Esophagus mucosa (tissue), 1 donor: ENCODE measurements around the gene UBTD1. TPM values are rescaled to one million over a fixed set of nuclear protein-coding genes. Genes with fewer than 3 reads are reported as not detected.

Source experiments
- ATAC-seq: fragments of 200-7000 bp; cut with Tn5 transposase; one replicate; pipeline ENCODE4 v1.9.1; 2020
- total RNA-seq: library from RNA; stranded (reverse); gene quantifications from one replicate; pipeline ENCODE4 v1.2.4, GENCODE V29; 2023
- donor health status: DM: yes; HTN: yes; CAD: no.

The UBTD1 gene
- total RNA-seq, 1 donor from 2014 or later, result 5.1 TPM

- ATAC-seq, result no peak
These were observed 88.5 kb downstream of the UBTD1 start for GRCh38 chr10:97587183-97587582.

DNA sequence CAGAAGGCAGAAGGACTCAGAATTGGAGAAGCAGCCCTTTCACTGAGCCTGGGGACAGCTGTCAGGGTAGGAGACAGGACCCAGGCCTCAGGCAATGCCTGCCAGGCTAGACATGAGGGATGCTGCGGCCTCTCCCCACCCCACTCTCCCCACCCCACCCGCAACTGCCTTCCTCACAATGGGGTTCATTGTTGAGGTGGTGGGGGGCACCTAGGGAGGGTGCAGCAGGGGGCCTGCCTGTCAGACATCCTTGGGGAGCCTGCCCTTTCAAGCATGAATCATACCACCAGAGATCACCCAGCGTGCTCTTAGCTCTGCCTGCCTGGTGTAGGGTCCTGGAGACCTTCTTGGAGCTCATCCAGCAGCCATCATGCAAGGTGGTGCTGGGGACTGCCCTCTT lies 90.8 kb downstream of the UBTD1 start, which contains the start of gene C10orf62:
Gene C10orf62, plus strand, starts transcription at position 243 of the 400 bp plus-strand sequence. CDS start 177 bp downstream, outside the sequence.
- peak; percentile 13 for ATAC-seq

DNA sequence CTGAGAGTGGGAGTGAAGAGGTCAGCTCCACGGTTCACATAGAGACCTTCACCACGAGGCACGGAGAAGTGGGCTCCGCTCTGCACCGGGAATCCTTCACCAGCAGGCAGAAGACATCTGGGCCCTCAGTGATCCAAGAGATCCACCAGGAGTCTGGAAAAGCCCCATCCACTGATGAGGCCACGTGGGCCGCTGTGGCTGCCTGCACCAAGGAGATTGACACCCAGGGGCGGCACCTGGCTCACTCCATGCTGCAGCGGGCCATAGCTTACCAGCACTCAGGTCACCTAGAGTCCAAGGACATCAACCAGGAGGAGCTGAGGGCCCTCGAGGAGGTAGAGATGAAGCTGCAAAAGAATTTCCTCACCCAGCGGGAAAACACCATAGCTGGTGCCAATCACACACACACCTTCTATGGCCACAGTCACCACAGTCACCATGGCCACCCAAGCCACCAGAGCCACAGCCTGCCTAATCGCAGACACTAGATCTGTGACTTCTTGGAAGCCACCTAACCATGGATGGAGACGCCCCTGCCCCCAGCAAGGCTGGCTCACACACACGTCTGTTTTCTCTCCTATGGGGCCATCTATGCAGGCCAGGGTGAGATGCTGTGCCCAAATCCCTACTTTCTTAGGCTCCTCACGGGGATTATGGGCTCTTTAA lies 91.5 kb downstream of the UBTD1 start:
- no peak for ATAC-seq

DNA sequence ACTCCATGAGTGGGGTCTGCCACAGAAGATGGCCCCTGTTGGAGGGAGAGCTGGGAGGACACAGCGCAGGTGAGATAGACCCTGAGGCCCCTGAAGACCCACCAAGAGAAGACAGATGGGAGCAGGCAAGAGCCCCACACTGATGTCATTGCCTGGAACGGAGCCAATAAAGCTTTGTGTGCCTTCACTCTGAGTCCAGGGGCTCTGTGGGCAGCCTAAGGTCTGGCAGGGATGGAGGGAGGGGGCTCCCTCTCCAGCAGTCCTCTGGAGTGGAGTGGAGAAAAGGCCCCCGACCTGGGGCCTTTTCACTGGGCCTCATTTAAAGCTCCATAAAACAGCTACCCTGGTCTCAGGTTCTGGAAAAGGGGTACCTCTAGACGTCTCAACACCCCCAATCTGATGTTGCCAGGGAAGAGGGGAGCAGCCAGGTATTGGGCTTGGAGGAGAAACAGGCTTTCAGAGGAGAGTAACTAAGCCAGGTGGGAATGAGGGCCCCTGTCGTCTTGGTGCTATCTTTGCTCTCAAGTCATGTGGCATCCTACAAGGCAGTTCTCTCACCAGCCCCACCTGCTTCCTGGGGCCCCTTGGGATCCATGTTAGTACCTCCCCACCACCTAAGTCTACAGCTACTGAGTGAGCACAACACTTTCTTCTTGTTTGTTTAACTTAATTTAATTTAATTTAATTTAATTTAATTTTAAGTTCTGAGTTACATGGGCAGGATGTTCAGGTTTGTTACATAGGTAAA lies 92.2 kb downstream of the UBTD1 start:
- no peak for ATAC-seq

DNA sequence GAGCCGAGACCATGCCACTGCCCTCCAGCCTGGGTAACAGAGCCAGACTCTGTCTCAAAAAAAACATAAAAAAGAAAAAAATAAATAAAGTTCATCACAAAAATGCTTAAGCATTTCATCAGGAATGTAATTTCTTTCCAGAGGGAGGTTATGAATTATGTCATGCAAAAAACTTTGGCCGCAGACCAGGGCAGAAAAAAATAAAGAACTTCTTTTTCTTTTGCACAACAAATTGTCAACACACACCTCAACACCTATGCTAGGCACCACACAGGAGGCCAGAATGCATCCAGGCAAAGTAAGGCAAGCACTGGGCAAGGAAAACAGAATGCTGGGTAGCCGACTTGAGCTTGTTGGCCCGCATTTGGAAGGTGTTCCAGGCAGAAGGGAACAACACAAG lies 94.7 kb downstream of the UBTD1 start:
- no peak for ATAC-seq

DNA sequence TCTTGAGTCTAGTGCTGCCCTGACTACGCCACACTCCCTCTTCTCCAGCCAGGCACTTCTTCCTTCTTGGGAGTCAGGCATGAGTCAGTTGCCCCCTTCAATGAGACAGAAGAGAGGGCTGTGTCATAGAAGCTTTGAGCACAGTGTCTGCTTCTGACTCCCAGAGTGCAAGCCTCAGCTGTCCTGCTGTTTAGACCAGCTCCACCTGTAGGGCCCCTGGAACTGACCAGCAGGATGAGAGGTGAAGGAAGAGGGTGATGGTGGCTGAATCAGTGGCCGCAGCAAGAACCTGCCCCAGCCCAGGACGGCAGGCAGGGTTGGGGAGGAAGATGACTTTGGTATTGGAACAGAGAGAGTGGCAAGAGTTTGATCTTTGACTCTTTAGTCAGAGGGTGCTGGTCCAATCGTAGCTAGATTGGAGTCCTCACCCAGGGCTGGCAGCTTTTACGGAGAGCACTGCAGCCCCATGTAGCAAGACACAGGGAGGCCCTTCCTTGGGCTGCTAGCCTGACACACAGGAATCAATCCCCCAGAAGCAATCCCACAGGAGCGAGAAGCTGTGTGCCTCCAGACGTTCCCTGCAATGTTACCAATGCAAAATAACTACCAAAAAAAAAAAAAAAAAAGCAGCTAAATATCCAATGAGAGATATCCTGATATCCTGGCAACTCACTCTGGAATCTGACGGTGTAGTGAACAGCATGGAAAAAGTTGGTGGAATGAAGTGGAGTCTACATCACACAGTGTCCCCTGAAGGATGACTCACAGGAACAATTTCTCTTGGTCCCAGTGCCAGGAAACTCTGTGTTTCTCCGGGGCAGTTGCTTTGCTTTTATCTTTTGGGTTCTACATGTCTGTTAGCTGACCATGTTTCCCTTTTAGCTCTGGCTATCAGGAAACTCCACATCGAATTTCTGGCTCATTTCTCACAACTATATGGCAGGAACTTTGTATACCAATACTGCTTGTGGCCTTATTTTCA lies 97.7 kb downstream of the UBTD1 start:
- ATAC-seq, result peak; percentile 62

GRCh38 chr10:97597778-97598177 lies 99.1 kb downstream of the UBTD1 start:
- ATAC-seq, result no peak

DNA sequence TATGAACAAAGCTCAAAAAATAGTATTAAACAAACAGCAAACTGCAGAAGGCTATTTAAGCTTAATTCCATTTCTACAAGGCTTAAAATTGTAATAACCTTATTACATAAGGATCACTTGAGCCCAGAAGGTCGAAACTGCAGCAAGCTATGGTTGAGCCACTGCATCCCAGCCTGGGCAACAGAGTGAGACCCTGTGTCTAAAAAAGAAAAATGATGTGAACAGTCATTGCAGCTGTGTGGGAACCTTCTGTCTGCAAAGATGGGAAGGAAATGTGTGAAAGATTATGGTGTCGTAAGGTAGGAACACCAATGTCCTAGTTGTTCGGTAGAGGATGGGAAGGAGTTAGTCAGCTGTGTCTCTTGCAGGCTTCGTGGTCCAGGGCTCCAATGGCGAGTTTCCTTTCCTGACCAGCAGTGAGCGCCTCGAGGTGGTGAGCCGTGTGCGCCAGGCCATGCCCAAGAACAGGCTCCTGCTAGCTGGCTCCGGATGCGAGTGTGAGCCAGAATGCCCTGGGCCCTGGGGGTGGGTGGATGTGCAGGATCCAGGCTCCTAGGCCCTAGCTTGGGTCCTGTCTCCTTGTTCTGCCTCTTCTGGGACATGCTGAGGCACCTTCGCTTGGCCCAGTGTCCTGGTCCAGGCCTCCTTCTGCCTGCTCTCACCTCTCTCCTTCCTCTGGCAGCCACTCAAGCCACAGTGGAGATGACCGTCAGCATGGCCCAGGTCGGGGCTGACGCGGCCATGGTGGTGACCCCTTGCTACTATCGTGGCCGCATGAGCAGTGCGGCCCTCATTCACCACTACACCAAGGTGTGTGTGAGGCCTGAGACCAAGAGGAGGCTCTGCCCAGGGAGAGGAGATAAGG lies 99.9 kb downstream of the UBTD1 start:
- no peak for ATAC-seq

- no peak for ATAC-seq
These were observed 100.5 kb downstream of the UBTD1 start for GRCh38 chr10:97599272-97599619.

DNA sequence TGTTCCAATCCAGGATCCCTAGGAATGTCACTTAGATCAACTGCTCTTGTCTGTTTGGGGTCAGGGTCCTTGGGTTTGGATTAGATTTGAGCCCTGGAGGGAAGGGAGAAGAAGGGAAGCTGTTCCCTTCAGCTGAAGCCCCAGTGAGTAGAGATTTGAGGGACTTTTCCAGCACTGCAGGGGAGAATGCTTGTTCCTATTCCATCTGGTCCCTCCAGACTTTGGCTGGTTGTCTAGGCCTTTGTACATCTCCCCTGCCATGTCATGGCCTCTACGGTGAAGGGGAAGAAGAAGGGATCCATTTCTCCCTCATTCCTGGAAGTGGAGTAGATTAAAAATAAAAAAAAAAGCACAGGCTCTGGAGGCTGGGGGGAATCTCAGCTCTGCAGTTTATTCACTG lies 101.9 kb downstream of the UBTD1 start:
- ATAC-seq, result no peak

DNA sequence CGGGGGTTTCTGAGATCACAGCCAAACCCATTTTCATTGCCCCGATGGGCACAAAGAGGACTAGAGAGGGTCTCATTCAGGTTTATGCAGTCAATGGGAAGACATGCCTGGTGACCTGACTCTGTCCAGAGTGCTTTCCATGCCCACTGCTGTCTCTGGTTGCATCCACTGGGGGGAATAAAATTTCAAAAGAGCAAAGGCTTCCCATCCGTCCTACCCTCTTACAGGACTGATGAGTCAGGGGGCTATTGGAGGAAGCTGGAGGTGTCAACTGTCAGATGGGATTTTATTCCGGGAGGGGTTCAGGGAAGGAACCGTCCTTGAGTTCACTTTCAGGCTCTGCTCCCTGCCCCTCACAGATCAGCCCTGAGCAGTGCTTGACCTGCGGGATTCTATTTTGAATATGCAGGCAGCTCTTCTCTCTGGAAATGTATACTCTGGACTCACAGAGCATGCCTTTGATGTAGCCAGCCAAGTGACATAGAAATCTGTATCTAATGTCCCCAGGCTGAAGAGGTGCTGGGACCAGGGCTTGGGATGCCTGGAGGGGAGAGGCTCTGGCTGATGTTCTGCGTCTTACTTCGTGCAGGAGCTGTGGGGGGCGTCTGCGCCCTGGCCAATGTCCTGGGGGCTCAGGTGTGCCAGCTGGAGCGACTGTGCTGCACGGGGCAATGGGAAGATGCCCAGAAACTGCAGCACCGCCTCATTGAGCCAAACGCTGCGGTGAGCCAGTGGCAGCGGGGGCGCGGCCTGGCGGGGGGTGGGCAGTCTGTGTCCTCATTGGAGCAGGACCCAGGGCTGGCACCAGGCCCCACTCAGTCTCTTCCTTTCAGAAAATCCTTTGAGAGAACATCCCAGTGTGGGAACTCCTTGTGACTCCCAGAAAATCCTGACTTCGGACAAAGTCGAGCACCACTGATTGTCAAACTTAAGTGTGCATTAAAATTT lies 102.8 kb downstream of the UBTD1 start:
- ATAC-seq, result no peak

- no peak for ATAC-seq
These were observed 108.4 kb downstream of the UBTD1 start for GRCh38 chr10:97607095-97607636.

- no peak for ATAC-seq
These were observed 110.4 kb downstream of the UBTD1 start for GRCh38 chr10:97608991-97609561.

DNA sequence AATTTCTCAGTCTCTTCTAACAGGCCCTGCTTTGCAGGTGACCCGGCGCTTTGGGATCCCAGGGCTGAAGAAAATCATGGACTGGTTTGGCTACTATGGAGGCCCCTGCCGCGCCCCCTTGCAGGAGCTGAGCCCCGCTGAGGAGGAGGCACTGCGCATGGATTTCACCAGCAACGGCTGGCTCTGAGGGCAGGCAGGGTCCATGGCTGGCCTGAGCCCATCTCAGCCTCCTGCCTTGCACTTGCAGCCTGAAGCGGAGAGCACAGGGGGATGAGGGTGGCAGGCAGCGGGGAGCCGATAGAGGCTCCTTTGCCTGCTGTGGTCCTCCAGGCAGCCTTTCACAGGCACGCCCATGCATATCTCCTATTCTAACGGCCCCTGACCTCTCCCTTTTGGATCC lies 112.7 kb downstream of the UBTD1 start:
- ATAC-seq, result no peak

GRCh38 chr10:97612386-97612785 lies 113.7 kb downstream of the UBTD1 start:
- ATAC-seq, result peak; percentile 85

- no peak for ATAC-seq
These were observed 119.6 kb downstream of the UBTD1 start for GRCh38 chr10:97618285-97618684.

GRCh38 chr10:97618733-97619132 lies 120.0 kb downstream of the UBTD1 start:
- no peak for ATAC-seq
